ENCODE results near the gene ROBO3. TPM values are rescaled to one million over a fixed set of nuclear protein-coding genes. Genes with fewer than 3 reads are reported as not detected.
A peak's percentile ranks its signal among the peaks of the same experiment; 100 is the strongest.

ROBO3 gene
- total RNA-seq, 2 experiments from 2014 or later = 17.9 to 23.7 TPM

GRCh38 chr11:124899383-124900145, 34.3 kb downstream of the ROBO3 start:
- H3K27me3 Mint-ChIP-seq = peaks cover 15% of the 10 kb centered on the region
- no peaks in the 10 kb centered on the region for H3K9me3 Mint-ChIP-seq
- H3K4me3 Mint-ChIP-seq = no peak overlapping the region
- H3K27ac Mint-ChIP-seq = no peak overlapping the region
- no peaks in the 10 kb centered on the region for H3K36me3 Mint-ChIP-seq
- no peak for DNase-seq
- no peaks in the 10 kb centered on the region for H3K4me1 Mint-ChIP-seq

GRCh38 chr11:124900464-124900863, 35.2 kb downstream of the ROBO3 start:
- Mint-ChIP-seq H3K27ac (no peak overlapping the region), H3K4me1 (no peaks in the 10 kb centered on the region), H3K4me3 (no peak overlapping the region), H3K27me3 (peaks cover 18% of the 10 kb centered on the region), H3K9me3 (no peaks in the 10 kb centered on the region), H3K36me3 (no peaks in the 10 kb centered on the region)
- DNase-seq = no peak

DNA sequence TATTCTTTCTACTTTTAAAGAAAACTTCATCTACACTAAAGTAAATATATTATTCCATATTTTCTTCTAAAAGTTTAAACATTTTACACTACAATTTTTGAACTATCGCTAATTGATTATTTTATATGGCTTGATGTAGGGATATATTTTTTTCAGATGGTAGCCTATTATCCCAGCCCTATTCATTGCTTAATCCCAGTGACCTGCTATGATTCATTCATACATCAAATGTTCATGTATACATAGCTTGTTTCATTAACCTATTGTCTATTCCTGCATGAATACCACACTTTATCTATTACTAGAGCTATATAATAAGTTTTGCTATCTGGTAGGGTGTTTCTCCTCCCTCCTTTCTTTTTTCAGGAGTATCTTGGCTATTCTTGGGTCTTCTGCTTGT, 37.4 kb downstream of the ROBO3 start:
- no peaks in the 10 kb centered on the region for H3K4me1 Mint-ChIP-seq
- DNase-seq = no peak
- peaks cover 18% of the 10 kb centered on the region for H3K27me3 Mint-ChIP-seq
- H3K27ac Mint-ChIP-seq = no peak overlapping the region
- no peaks in the 10 kb centered on the region for H3K9me3 Mint-ChIP-seq
- no peaks in the 10 kb centered on the region for H3K36me3 Mint-ChIP-seq
- H3K4me3 Mint-ChIP-seq = no peak overlapping the region

- no peak overlapping the region for H3K27ac Mint-ChIP-seq
- H3K36me3 Mint-ChIP-seq = peaks cover 6% of the 10 kb centered on the region
- H3K27me3 Mint-ChIP-seq = no peaks in the 10 kb centered on the region
- DNase-seq = no peak
- peaks cover 3% of the 10 kb centered on the region for H3K4me1 Mint-ChIP-seq
- H3K4me3 Mint-ChIP-seq = no peak overlapping the region
- peaks cover 11% of the 10 kb centered on the region for H3K9me3 Mint-ChIP-seq
Measured at GRCh38 chr11:124915541-124916369, 50.5 kb downstream of the ROBO3 start.

DNA sequence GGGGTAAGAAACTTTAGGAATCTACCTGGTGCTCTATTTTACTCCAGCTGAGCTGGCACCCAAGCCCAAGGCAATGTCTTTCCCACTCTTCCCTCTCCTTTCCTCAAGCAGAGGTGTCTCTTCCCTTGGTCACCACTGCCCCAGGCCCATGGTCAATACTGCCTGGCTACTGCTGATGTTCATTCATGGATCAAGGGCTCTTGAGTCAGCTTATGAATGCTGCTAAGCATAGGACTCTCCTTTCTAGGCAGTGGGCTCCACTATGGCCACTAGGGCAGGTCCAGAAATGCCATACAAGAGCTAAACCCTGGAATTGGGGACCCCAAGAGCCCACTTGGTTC, 51.1 kb downstream of the ROBO3 start:
- H3K27me3 Mint-ChIP-seq = no peaks in the 10 kb centered on the region
- H3K27ac Mint-ChIP-seq = no peak overlapping the region
- no peak overlapping the region for H3K4me3 Mint-ChIP-seq
- peaks cover 6% of the 10 kb centered on the region for H3K36me3 Mint-ChIP-seq
- DNase-seq = no peak
- H3K9me3 Mint-ChIP-seq = peaks cover 11% of the 10 kb centered on the region
- peaks cover 3% of the 10 kb centered on the region for H3K4me1 Mint-ChIP-seq

DNA sequence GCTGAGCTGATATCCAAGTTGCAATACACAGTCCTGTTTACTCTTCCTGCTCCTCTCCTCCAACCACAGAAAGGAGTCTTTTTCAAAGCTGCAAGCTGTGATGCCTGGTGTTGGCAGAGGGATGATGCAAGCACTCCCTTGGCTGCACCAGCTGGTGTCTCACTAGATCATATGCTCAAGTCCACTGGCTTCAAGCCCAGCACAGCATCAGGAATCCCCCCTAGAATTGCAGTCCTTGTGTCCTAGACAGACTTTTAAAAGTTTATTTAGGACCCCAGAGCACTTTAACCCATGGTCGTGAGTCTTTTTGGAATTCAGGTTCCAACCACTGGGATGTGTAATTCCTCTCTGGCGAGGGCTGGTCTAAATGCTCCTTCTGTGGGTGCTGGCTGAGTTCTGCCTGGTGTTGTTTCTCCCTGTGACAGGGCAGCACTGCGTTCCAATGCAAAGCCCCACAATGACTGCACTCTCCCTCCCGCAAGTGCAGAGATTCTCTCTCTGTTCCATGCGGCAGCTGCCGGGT, 51.9 kb downstream of the ROBO3 start:
- Mint-ChIP-seq H3K4me3 (no peak overlapping the region), H3K9me3 (peaks cover 5% of the 10 kb centered on the region), H3K27me3 (no peaks in the 10 kb centered on the region), H3K27ac (no peak overlapping the region), H3K36me3 (no peaks in the 10 kb centered on the region), H3K4me1 (peaks cover 3% of the 10 kb centered on the region)
- no peak for DNase-seq

GRCh38 chr11:124918950-124919349, 53.7 kb downstream of the ROBO3 start, which contains the start of gene HEPN1:
TSS of gene HEPN1 (plus strand) at chr11:124919250.
- Mint-ChIP-seq H3K4me1 (peaks cover 14% of the 10 kb centered on the region), H3K27ac (no peak within 1 kb of the TSS), H3K4me3 (no peak within 1 kb of the TSS), H3K9me3 (no peaks in the 10 kb centered on the region), H3K27me3 (no peaks in the 10 kb centered on the region), H3K36me3 (no peaks in the 10 kb centered on the region)
- DNase-seq = no peak

DNA sequence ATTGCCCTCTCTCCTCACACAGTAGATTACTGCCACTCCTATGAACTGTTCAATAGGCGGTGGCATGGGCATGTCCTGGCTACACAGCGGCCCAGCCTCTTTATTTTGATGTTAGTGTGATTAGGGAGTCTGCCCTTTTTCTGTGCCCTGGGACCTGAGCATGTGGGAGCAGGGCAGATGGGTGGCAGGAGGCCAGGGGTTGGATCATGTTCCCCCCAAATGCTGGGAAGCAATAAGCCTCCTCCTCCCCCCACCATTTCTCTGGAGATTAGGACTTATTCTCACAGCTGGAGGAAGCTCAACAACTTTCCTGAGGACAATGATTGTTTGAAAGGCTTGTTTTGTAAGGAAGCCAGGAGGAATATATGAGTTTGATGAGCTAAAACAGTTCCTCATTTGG, 54.7 kb downstream of the ROBO3 start:
- DNase-seq = no peak
- H3K4me3 Mint-ChIP-seq = no peak overlapping the region
- no peaks in the 10 kb centered on the region for H3K36me3 Mint-ChIP-seq
- no peak overlapping the region for H3K27ac Mint-ChIP-seq
- H3K4me1 Mint-ChIP-seq = peaks cover 14% of the 10 kb centered on the region
- H3K27me3 Mint-ChIP-seq = no peaks in the 10 kb centered on the region
- no peaks in the 10 kb centered on the region for H3K9me3 Mint-ChIP-seq

- Mint-ChIP-seq H3K9me3 (no peaks in the 10 kb centered on the region), H3K4me1 (peaks cover 14% of the 10 kb centered on the region), H3K27me3 (no peaks in the 10 kb centered on the region), H3K4me3 (no peak overlapping the region), H3K27ac (peak overlapping the region; percentile 56), H3K36me3 (no peaks in the 10 kb centered on the region)
- DNase-seq = no peak
Measured at GRCh38 chr11:124920356-124920755, 55.1 kb downstream of the ROBO3 start.

- no peaks in the 10 kb centered on the region for H3K27me3 Mint-ChIP-seq
- no peaks in the 10 kb centered on the region for H3K36me3 Mint-ChIP-seq
- peak overlapping the region; percentile 56 for H3K27ac Mint-ChIP-seq
- peak overlapping the region; percentile 9 for H3K4me3 Mint-ChIP-seq
- DNase-seq = peak; percentile 88
- H3K4me1 Mint-ChIP-seq = peaks cover 11% of the 10 kb centered on the region
- H3K9me3 Mint-ChIP-seq = no peaks in the 10 kb centered on the region
Measured at GRCh38 chr11:124920870-124921609, 55.8 kb downstream of the ROBO3 start.

- no peak overlapping the region for H3K27ac Mint-ChIP-seq
- H3K9me3 Mint-ChIP-seq = no peaks in the 10 kb centered on the region
- H3K27me3 Mint-ChIP-seq = no peaks in the 10 kb centered on the region
- H3K36me3 Mint-ChIP-seq = no peaks in the 10 kb centered on the region
- H3K4me3 Mint-ChIP-seq = no peak overlapping the region
- peaks cover 11% of the 10 kb centered on the region for H3K4me1 Mint-ChIP-seq
- DNase-seq = no peak
Measured at GRCh38 chr11:124922831-124923230, 57.6 kb downstream of the ROBO3 start.

- Mint-ChIP-seq H3K36me3 (no peaks in the 10 kb centered on the region), H3K4me1 (peaks cover 11% of the 10 kb centered on the region), H3K27me3 (no peaks in the 10 kb centered on the region), H3K9me3 (no peaks in the 10 kb centered on the region), H3K27ac (no peak overlapping the region), H3K4me3 (no peak overlapping the region)
- peak; percentile 11 for DNase-seq
Measured at GRCh38 chr11:124923296-124923695, 58.1 kb downstream of the ROBO3 start.

GRCh38 chr11:124928942-124929665, 63.9 kb downstream of the ROBO3 start:
- no peaks in the 10 kb centered on the region for H3K27me3 Mint-ChIP-seq
- peaks cover 7% of the 10 kb centered on the region for H3K4me1 Mint-ChIP-seq
- H3K9me3 Mint-ChIP-seq = no peaks in the 10 kb centered on the region
- no peak overlapping the region for H3K27ac Mint-ChIP-seq
- H3K36me3 Mint-ChIP-seq = no peaks in the 10 kb centered on the region
- H3K4me3 Mint-ChIP-seq = no peak overlapping the region
- DNase-seq = no peak

DNA sequence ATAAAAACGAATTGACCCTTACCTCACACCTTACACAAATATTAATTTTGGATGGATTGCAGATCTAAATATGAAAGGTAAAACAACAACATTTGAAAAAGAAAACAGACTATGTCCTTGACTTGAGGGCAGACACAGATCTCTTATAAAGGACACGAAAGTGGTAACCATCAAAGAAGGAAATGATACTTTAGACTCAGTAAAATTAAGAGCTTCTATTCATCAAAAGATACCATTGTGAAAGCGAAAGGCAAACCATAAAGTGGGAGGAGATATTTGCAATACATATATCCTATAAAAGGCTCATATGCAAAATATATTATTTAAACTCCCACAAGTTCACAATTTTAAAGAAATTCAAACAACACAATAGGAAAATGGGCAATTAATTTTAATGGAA, 65.6 kb downstream of the ROBO3 start:
- no peak for DNase-seq
- H3K9me3 Mint-ChIP-seq = no peaks in the 10 kb centered on the region
- H3K27me3 Mint-ChIP-seq = no peaks in the 10 kb centered on the region
- peak overlapping the region; percentile 38 for H3K27ac Mint-ChIP-seq
- H3K4me3 Mint-ChIP-seq = no peak overlapping the region
- peaks cover 7% of the 10 kb centered on the region for H3K4me1 Mint-ChIP-seq
- no peaks in the 10 kb centered on the region for H3K36me3 Mint-ChIP-seq

Measured in activated naive CD8-positive, alpha-beta T cell treated with anti-CD3 and anti-CD28 coated beads for 36 hours (primary cell).